Fibroblast of pulmonary artery (primary cell): Measurements from ENCODE around the gene LOXL1.
A peak's percentile ranks its signal among the peaks of the same experiment; 100 is the strongest.

Experiments
- DNase-seq: peaks from one replicate; pipeline ENCODE4 v3.0.0-alpha.2; 2010; ENCODE audit warnings: low read depth
- H3K4me3 ChIP-seq: replicated peaks from 2 replicates; pipeline ENCODE4 v1.5.1; 2011; ENCODE audit warnings: low read depth, mild to moderate bottlenecking, control low read depth, low read length, moderate library complexity
- CTCF ChIP-seq: IDR thresholded peaks from 2 replicates; pipeline ENCODE4 v1.5.1; 2011; ENCODE audit warnings: mild to moderate bottlenecking, control low read depth, low read length, inconsistent platforms; ENCODE audit errors: missing control alignments

Gene LOXL1

GRCh38 chr15:73941044-73941443, 14.8 kb downstream of the LOXL1 start:
- H3K4me3 ChIP-seq: no peak overlapping the region
- no peak for TF ChIP-seq CTCF
- peak; percentile 91 for DNase-seq

GRCh38 chr15:73941449-73941848, 15.2 kb downstream of the LOXL1 start:
- H3K4me3 ChIP-seq: no peak overlapping the region
- DNase-seq: no peak
- no peak for TF ChIP-seq CTCF

GRCh38 chr15:73941871-73942635, 15.8 kb downstream of the LOXL1 start:
- no peak overlapping the region for H3K4me3 ChIP-seq
- no peak for TF ChIP-seq CTCF
- no peak for DNase-seq

GRCh38 chr15:73942751-73943270, 16.5 kb downstream of the LOXL1 start:
- TF ChIP-seq CTCF: no peak
- no peak for DNase-seq
- H3K4me3 ChIP-seq: no peak overlapping the region

- DNase-seq: no peak
- TF ChIP-seq CTCF: no peak
- no peak overlapping the region for H3K4me3 ChIP-seq
Measured at GRCh38 chr15:73944161-73945129, 18.2 kb downstream of the LOXL1 start.

GRCh38 chr15:73945130-73945508, 18.9 kb downstream of the LOXL1 start:
- H3K4me3 ChIP-seq: no peak overlapping the region
- no peak for TF ChIP-seq CTCF
- no peak for DNase-seq
